ENCODE results near the gene COL12A1. TPM values are rescaled to one million over a fixed set of nuclear protein-coding genes. Genes with fewer than 3 reads are reported as not detected.

COL12A1 gene
- total and polyA plus RNA-seq, 10 of the 15 experiments (the other 5 are each of a cell fraction or from before 2014, with no cell fraction given), result under 0.01 to 0.69 (median 0.11) TPM; not detected in 6

- 51% methylated on average over 4 of the region's 4 CpGs for WGBS (ENCODE audit: insufficient coverage, insufficient replicate concordance, low lambda C conversion rate, missing lambda C conversion rate)
- FAIRE-seq, result no peak
These were observed 15.3 kb upstream of the COL12A1 start for GRCh38 chr6:75221116-75221515.

More at GRCh38 chr6:75221116-75221515, 15.3 kb upstream of the COL12A1 start:
- TF ChIP-seq SMARCA5 (IDR thresholded peaks at IDR 0.05) (no peak), BMI1 (IDR thresholded peaks at IDR 0.05; ENCODE audit: borderline replicate concordance) (no peak), ZNF274 (IDR thresholded peaks at IDR 0.05; ENCODE audit: insufficient read depth, insufficient read length) (no peak), POU2F2 (IDR thresholded peaks at IDR 0.05; ENCODE audit: borderline replicate concordance, low read depth, low read length) (no peak), ATF3 (IDR thresholded peaks at IDR 0.05; ENCODE audit: borderline replicate concordance, extremely low read depth, low read depth, low read length) (no peak), MAX (IDR thresholded peaks at IDR 0.05; ENCODE audit: low read depth, low read length) (no peak), MEF2A (IDR thresholded peaks at IDR 0.05; ENCODE audit: insufficient read depth, low read depth, low read length) (no peak), PML (IDR thresholded peaks at IDR 0.05; ENCODE audit: low read length) (no peak), EGR1 (IDR thresholded peaks at IDR 0.05; ENCODE audit: borderline replicate concordance in 1 of 2, low read depth in 2 of 2, low read length in 2 of 2) (no peak), ZNF207 (IDR thresholded peaks at IDR 0.05; ENCODE audit: borderline replicate concordance) (no peak), CHD4 (IDR thresholded peaks at IDR 0.05) (no peak)
- Histone ChIP-seq H3K27me3 (replicated peaks in 1 of 2; ENCODE audit: control insufficient read depth in 2 of 2, insufficient read depth in 2 of 2, low read length in 1 of 2) (no peaks in the 10 kb centered on the region; a peak in 1 of 4 replicates), H3K36me3 (ENCODE audit: control insufficient read depth in 2 of 2, insufficient read depth in 2 of 2, low read length in 1 of 2) (no peaks in the 10 kb centered on the region), H3K9ac (ENCODE audit: control insufficient read depth, insufficient read depth, low read length) (no peak overlapping the region), H4K20me1 (ENCODE audit: control insufficient read depth, insufficient read depth) (no peaks in the 10 kb centered on the region), H3K9me3 (replicated peaks; ENCODE audit: control insufficient read depth, insufficient read depth, low read length) (no peaks in the 10 kb centered on the region), H3K4me1 (ENCODE audit: control insufficient read depth, insufficient read depth, low read length) (no peaks in the 10 kb centered on the region), H3K27ac (ENCODE audit: control insufficient read depth, insufficient read depth) (no peak overlapping the region), H3K4me2 (ENCODE audit: control insufficient read depth, insufficient read depth) (no peak overlapping the region), H3K79me2 (ENCODE audit: control insufficient read depth, insufficient read depth, low read length) (no peaks in the 10 kb centered on the region), H2AFZ (ENCODE audit: control insufficient read depth, low read depth, low read length) (no peak overlapping the region), H3K4me3 (no peak overlapping the region)
- ATAC-seq, result no peak
- no TSS peak for BruUV-seq (replicated peaks)
- intact Hi-C loops (cut with micrococcal nuclease; ENCODE audit: unreplicated experiment), result no loop called here
- in situ Hi-C loops (cut with MboI), result no loop called here
- ChIA-PET CTCF (interaction anchor here (1.8 to 2.6 kb wide), 3 partner anchors 10 to 1488 kb away, joined by 6 to 37 read pairs (median 7); no protein-coding TSS in a partner anchor), RAD21 (ENCODE audit: unreplicated experiment) (interaction anchor here (1.3 to 2.3 kb wide), 2 partner anchors 12 to 306 kb away, joined by 3 to 8 read pairs; no protein-coding TSS in a partner anchor), POLR2A (interaction anchor here (1.0 kb wide), 1 partner anchor 10 kb away, joined by 4 read pairs; no protein-coding TSS in a partner anchor), SMC1A (ENCODE audit: uncharacterized antibody, unreplicated experiment) (interaction anchor here (0.6 to 1.2 kb wide), 4 partner anchors 9 to 159 kb away, joined by 3 to 4 read pairs (median 3); no protein-coding TSS in a partner anchor)
- DNase-seq (ENCODE audit: low read depth, low spot score), result no peak
